ENCODE results near the gene PLA2G4B.

Gene PLA2G4B

GRCh38 chr15:41866872-41867579, 28.4 kb downstream of the PLA2G4B start:
- FAIRE-seq (no peak), DNase-seq (ENCODE audit: insufficient read length) (no peak)
- TF ChIP-seq POLR2AphosphoS5 (IDR thresholded peaks at IDR 0.05; ENCODE audit: low read depth, low read length) (no peak), TAF1 (IDR thresholded peaks at IDR 0.05; ENCODE audit: borderline replicate concordance, low read depth, low read length) (no peak), POLR2A (IDR thresholded peaks at IDR 0.05; ENCODE audit: low read depth, low read length) (no peak)

- FAIRE-seq (no peak), DNase-seq (ENCODE audit: insufficient read length) (no peak)
- no peak for TF ChIP-seq TAF1 (IDR thresholded peaks at IDR 0.05; ENCODE audit: borderline replicate concordance, low read depth, low read length)
- TF ChIP-seq POLR2AphosphoS5 (IDR thresholded peaks at IDR 0.05; ENCODE audit: low read depth, low read length): no peak
- no peak for TF ChIP-seq POLR2A (IDR thresholded peaks at IDR 0.05; ENCODE audit: low read depth, low read length)
These were observed 29.7 kb downstream of the PLA2G4B start for GRCh38 chr15:41868321-41868720.

DNA sequence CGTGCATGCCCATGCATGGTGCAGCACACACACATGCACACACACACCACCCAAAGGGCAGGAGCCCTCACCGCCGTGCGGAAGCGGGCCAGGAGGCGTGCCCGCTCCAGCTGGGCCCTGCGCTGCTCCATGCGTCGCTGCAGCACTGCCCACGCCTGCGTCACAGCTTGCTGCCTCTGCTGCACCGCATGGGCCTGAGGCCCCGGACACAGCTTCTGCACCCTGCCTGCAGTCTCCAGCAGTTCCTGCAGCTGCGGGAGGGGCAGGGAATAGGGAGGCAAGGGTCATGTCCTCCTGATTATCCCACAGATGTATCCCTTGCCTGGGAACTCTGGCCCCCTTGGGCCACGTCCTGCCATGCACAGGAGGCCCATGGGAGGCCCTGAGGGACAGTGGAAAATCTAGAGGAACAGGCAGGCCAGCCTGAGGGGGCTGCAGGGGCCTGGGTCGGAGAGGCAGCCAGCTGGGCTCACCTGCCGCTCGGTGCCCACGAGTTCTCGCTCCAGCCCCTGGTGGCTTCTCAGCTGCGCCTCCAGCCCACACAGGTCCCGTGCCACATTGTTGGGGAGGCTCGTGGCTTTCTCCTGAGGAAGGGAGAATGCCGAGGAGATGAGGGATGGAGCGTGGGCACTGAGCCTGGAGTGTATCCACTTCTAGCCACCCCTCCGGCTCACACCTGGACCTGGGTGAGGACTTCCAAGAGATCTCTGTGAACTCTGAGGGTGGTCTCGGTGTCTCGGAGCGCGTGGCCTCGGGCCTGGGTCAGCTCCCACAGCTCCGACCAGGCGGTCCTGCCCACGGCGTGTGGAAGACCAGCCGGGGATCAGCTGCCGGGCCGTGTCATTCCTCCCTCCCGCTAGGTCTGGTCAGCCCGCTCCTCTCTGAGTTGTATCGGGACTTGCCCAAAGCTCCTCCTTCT, 31.4 kb downstream of the PLA2G4B start:
- FAIRE-seq (no peak), DNase-seq (ENCODE audit: insufficient read length) (no peak)
- no peak for TF ChIP-seq TAF1 (IDR thresholded peaks at IDR 0.05; ENCODE audit: borderline replicate concordance, low read depth, low read length)
- no peak for TF ChIP-seq POLR2AphosphoS5 (IDR thresholded peaks at IDR 0.05; ENCODE audit: low read depth, low read length)
- no peak for TF ChIP-seq POLR2A (IDR thresholded peaks at IDR 0.05; ENCODE audit: low read depth, low read length)

DNA sequence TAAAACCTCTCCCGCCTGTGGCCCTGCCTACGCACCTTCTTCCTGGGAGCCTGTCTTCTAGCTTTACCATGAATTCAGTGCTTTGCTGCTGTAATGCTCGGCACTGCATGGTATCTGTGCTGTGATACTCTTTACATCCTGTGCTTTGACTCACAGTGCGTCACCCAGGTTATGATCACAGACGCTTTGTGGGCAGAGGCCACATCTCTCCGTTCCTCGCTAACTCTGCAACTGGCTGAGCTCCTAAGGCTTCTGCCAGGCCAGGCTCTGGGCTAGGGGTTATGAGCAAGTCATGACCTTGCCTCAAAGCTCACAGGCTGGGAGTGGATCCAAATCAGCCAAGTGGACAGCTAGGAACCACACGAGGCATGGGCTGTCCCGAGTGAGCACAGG, 32.0 kb downstream of the PLA2G4B start:
- TF ChIP-seq POLR2A (IDR thresholded peaks at IDR 0.05; ENCODE audit: low read depth, low read length) (no peak), TAF1 (IDR thresholded peaks at IDR 0.05; ENCODE audit: borderline replicate concordance, low read depth, low read length) (no peak), POLR2AphosphoS5 (IDR thresholded peaks at IDR 0.05; ENCODE audit: low read depth, low read length) (no peak)
- FAIRE-seq (no peak), DNase-seq (ENCODE audit: insufficient read length) (no peak)

DNA sequence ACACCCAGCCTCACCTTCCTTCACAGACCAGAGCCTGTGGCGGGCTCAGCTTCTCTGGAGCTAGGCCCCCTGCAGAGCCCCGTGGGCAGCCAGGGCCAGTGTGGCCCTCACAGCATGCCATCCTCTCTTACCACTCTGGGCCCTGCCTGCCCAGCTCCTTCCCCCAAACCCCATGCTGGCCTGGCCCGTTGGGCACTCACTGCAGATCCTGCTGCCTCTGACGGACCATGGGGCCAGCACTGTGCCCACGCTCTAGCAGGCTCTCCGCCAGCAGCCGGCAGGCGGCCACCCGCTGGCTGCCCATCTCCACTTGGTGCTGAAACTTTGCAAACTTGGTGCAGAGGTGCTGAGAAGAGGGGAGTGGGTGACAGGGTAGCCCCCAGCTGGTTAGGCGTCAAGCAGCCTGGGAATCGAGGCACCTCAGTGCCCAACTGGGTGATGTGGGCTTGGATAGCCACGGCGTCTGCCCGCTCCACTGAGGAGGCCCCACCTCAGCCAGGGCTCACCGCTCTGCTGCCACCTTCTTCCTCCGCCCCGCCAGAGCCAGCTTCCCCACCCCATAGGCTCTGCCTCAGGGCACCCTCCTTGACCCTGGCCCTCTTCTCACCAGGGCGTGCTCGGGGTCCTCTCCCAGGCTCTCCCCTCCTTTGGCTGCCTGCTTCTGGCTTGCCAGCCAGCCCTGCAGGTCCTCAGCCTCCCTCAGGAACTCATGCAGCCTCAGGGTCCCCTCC, 32.7 kb downstream of the PLA2G4B start:
- FAIRE-seq: no peak
- DNase-seq (ENCODE audit: insufficient read length): no peak
- TF ChIP-seq POLR2A (IDR thresholded peaks at IDR 0.05; ENCODE audit: low read depth, low read length) (no peak), POLR2AphosphoS5 (IDR thresholded peaks at IDR 0.05; ENCODE audit: low read depth, low read length) (no peak), TAF1 (IDR thresholded peaks at IDR 0.05; ENCODE audit: borderline replicate concordance, low read depth, low read length) (no peak)

GRCh38 chr15:41872166-41872747, 33.6 kb downstream of the PLA2G4B start:
- no peak for FAIRE-seq
- no peak for TF ChIP-seq POLR2A (IDR thresholded peaks at IDR 0.05; ENCODE audit: low read depth, low read length)

DNA sequence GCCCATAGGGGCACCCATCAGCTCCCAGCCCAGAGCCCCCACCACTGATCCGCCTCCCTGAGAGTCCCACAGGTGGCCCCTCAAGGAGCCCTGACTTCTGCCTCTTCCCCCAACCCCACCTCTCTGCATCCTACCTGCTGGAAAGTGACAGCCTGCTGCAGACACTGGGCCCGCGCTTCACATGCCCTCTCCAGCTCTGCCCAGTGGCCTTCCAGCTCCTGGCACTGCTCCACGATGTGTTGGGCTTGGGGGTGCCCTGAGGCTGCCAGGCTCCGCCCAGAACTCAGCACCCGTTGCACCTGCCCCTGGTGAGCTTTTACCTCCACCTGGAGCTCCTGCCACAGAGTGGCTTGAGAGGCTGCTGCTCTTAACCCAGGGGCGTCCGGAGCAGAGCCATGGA, 35.1 kb downstream of the PLA2G4B start:
- FAIRE-seq: no peak
- DNase-seq (ENCODE audit: insufficient read length): no peak
- no peak for TF ChIP-seq POLR2AphosphoS5 (IDR thresholded peaks at IDR 0.05; ENCODE audit: low read depth, low read length)
- TF ChIP-seq TAF1 (IDR thresholded peaks at IDR 0.05; ENCODE audit: borderline replicate concordance, low read depth, low read length): no peak
- no peak for TF ChIP-seq POLR2A (IDR thresholded peaks at IDR 0.05; ENCODE audit: low read depth, low read length)

More at GRCh38 chr15:41872166-41872747, 33.6 kb downstream of the PLA2G4B start:
- no peak for DNase-seq (ENCODE audit: insufficient read length)

DNA sequence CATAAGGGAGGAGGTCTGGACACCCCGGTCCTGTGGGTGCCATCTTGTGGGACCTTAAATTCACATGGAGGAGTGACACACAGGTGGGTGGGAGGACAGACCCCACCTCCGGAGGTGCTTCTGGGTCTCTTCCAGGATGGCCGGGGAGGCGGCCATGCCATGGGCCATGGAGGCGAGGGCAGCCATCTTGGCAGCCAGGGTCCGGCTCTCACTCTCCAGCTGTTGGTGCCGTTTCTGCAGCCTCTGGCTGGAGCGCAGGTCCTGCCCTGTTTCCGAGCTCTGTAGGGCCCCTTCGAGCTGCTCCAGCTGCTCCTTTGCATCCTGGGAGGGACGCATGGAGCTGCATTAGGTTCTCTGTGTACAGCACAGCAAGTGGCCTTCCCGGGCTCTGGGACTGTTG, 36.1 kb downstream of the PLA2G4B start:
- DNase-seq (ENCODE audit: insufficient read length): no peak
- no peak for TF ChIP-seq POLR2A (IDR thresholded peaks at IDR 0.05; ENCODE audit: low read depth, low read length)
- no peak for TF ChIP-seq TAF1 (IDR thresholded peaks at IDR 0.05; ENCODE audit: borderline replicate concordance, low read depth, low read length)
- TF ChIP-seq POLR2AphosphoS5 (IDR thresholded peaks at IDR 0.05; ENCODE audit: low read depth, low read length): no peak
- FAIRE-seq: no peak

GRCh38 chr15:41876007-41876406, 37.4 kb downstream of the PLA2G4B start:
- DNase-seq (ENCODE audit: insufficient read length) (no peak), FAIRE-seq (no peak)
- TF ChIP-seq TAF1 (IDR thresholded peaks at IDR 0.05; ENCODE audit: borderline replicate concordance, low read depth, low read length): no peak
- no peak for TF ChIP-seq POLR2AphosphoS5 (IDR thresholded peaks at IDR 0.05; ENCODE audit: low read depth, low read length)

DNA sequence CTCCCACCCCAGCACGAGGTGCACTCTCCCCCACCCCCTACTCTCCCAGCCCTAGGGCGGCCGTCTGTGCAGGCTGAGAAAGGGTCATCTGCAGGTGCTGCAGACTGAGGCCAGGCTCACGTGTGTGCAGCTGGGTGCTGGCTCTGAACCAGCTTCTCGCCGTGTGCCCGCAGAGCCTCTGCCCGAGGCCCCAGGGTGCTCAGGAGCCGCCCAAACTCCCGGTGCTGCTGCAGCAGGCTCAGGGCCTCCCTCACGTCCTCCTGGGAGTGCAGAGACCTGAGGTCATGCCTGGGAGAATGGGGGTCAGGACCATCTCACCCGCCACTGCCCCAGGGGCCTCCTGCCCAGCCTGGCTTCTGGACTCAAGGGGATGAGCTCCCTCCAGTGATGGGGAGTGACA, 38.0 kb downstream of the PLA2G4B start:
- no peak for TF ChIP-seq POLR2AphosphoS5 (IDR thresholded peaks at IDR 0.05; ENCODE audit: low read depth, low read length)
- TF ChIP-seq POLR2A (IDR thresholded peaks at IDR 0.05; ENCODE audit: low read depth, low read length): no peak
- TF ChIP-seq TAF1 (IDR thresholded peaks at IDR 0.05; ENCODE audit: borderline replicate concordance, low read depth, low read length): no peak
- FAIRE-seq (no peak), DNase-seq (ENCODE audit: insufficient read length) (no peak)

Data from GM12892 (cell line).